Mucosa of rectum (tissue), 2 donors: ENCODE measurements around the gene EMC6.
A peak's percentile ranks its signal among the peaks of the same experiment; 100 is the strongest.

ENCODE experiments used
- H3K27ac ChIP-seq, 2 donors: one replicate each; pipeline ENCODE4 v1.7.0; 2013; ENCODE audit warnings: inconsistent platforms in 2 of 2, low read depth in 2 of 2, low read length in 2 of 2
- H3K27me3 ChIP-seq, 2 donors: one replicate each; pipeline ENCODE4 v1.7.0; 2013; ENCODE audit warnings: low read length in 2 of 2; ENCODE audit not compliant: control insufficient read depth in 2 of 2, insufficient read depth in 2 of 2
- H3K36me3 ChIP-seq, 2 donors: one replicate each; pipeline ENCODE4 v1.7.0; 2013; ENCODE audit warnings: low read length in 2 of 2; ENCODE audit not compliant: control insufficient read depth in 2 of 2, insufficient read depth in 2 of 2
- H3K4me1 ChIP-seq, 2 donors: one replicate each; pipeline ENCODE4 v1.7.0; 2013; ENCODE audit warnings: low read length in 2 of 2, mild to moderate bottlenecking in 1 of 2; ENCODE audit not compliant: control insufficient read depth in 2 of 2, insufficient read depth in 2 of 2
- H3K4me3 ChIP-seq, 2 donors: one replicate each; pipeline ENCODE4 v1.7.0; 2013; ENCODE audit warnings: low read length in 2 of 2
- H3K9ac ChIP-seq, 2 donors: one replicate each; pipeline ENCODE4 v1.7.0; 2013; ENCODE audit warnings: low read length in 2 of 2, low read depth in 1 of 2, mild to moderate bottlenecking in 1 of 2
- H3K9me3 ChIP-seq, 2 donors: one replicate each; pipeline ENCODE4 v1.7.0; 2013; ENCODE audit warnings: low read length in 2 of 2; ENCODE audit not compliant: control insufficient read depth in 2 of 2
- donor health status: healthy.
- donor health status: Normal muscosa, but diverticular disease.

The EMC6 gene

GRCh38 chr17:3668279-3669084 lies at the start of gene EMC6, which contains the start of gene TAX1BP3:
Gene EMC6 (plus strand): TSS chr17:3668812. CDS start chr17:3669147, 335 bp downstream.
Gene TAX1BP3 (minus strand): TSS chr17:3668578. CDS start chr17:3668526, 52 bp downstream.
- Histone ChIP-seq H3K9ac (peak within 1 kb of the TSS; percentile 96 to 98), H3K9me3 (no peaks in the 10 kb centered on the region), H3K4me3 (peak within 1 kb of the TSS; percentile 88 to 95), H3K27ac (peak within 1 kb of the TSS; percentile 99 to 100), H3K4me1 (peaks cover 19 to 25% of the 10 kb centered on the region in 2 donors), H3K27me3 (no peaks in the 10 kb centered on the region), H3K36me3 (peaks cover 18 to 21% of the 10 kb centered on the region in 2 donors)

GRCh38 chr17:3621146-3621720 lies 47.4 kb upstream of the EMC6 start:
- H3K36me3 ChIP-seq: peaks cover 52 to 59% of the 10 kb centered on the region in 2 donors

GRCh38 chr17:3622977-3623594 lies 45.5 kb upstream of the EMC6 start:
- no peaks in the 10 kb centered on the region for H3K27me3 ChIP-seq
- H3K9ac ChIP-seq: no peak overlapping the region
- H3K4me1 ChIP-seq: no peaks in the 10 kb centered on the region
- no peaks in the 10 kb centered on the region for H3K9me3 ChIP-seq
- no peak overlapping the region for H3K4me3 ChIP-seq
- peaks cover 50 to 63% of the 10 kb centered on the region in 2 donors for H3K36me3 ChIP-seq
- H3K27ac ChIP-seq: no peak overlapping the region

More at GRCh38 chr17:3621146-3621720, 47.4 kb upstream of the EMC6 start:
- Histone ChIP-seq H3K9me3 (no peaks in the 10 kb centered on the region), H3K4me3 (no peak overlapping the region), H3K4me1 (no peaks in the 10 kb centered on the region), H3K27ac (no peak overlapping the region), H3K27me3 (no peaks in the 10 kb centered on the region), H3K9ac (no peak overlapping the region)

GRCh38 chr17:3626831-3627768 lies 41.5 kb upstream of the EMC6 start:
- peaks cover 52 to 59% of the 10 kb centered on the region in 2 donors for H3K36me3 ChIP-seq
- H3K27ac ChIP-seq: no peak overlapping the region

GRCh38 chr17:3627769-3628167 lies 40.8 kb upstream of the EMC6 start:
- Histone ChIP-seq H3K27me3 (no peaks in the 10 kb centered on the region), H3K9ac (no peak overlapping the region), H3K4me1 (no peaks in the 10 kb centered on the region), H3K36me3 (peaks cover 55 to 58% of the 10 kb centered on the region in 2 donors), H3K27ac (no peak overlapping the region), H3K4me3 (no peak overlapping the region), H3K9me3 (no peaks in the 10 kb centered on the region)

More at GRCh38 chr17:3626831-3627768, 41.5 kb upstream of the EMC6 start:
- Histone ChIP-seq H3K9ac (no peak overlapping the region), H3K9me3 (no peaks in the 10 kb centered on the region), H3K27me3 (no peaks in the 10 kb centered on the region), H3K4me3 (no peak overlapping the region), H3K4me1 (no peaks in the 10 kb centered on the region)

GRCh38 chr17:3630781-3631180 lies 37.8 kb upstream of the EMC6 start:
- Histone ChIP-seq H3K4me3 (no peak overlapping the region), H3K27me3 (no peaks in the 10 kb centered on the region), H3K9me3 (no peaks in the 10 kb centered on the region), H3K27ac (no peak overlapping the region), H3K4me1 (peaks cover 0 to 4% of the 10 kb centered on the region in 2 donors), H3K36me3 (peaks cover 34 to 38% of the 10 kb centered on the region in 2 donors), H3K9ac (no peak overlapping the region)

- no peak overlapping the region for H3K9ac ChIP-seq
- no peak overlapping the region for H3K4me3 ChIP-seq
- peaks cover 2 to 10% of the 10 kb centered on the region in 2 donors for H3K4me1 ChIP-seq
- no peaks in the 10 kb centered on the region for H3K9me3 ChIP-seq
- no peak overlapping the region for H3K27ac ChIP-seq
- no peaks in the 10 kb centered on the region for H3K27me3 ChIP-seq
- H3K36me3 ChIP-seq: peaks cover 28 to 29% of the 10 kb centered on the region in 2 donors
Measured at GRCh38 chr17:3632287-3632686, 36.3 kb upstream of the EMC6 start.

- H3K9me3 ChIP-seq: no peaks in the 10 kb centered on the region
- peaks cover 5 to 6% of the 10 kb centered on the region in 2 donors for H3K36me3 ChIP-seq
- peak overlapping the region; percentile 79 to 90 for H3K9ac ChIP-seq
- peaks cover 2 to 10% of the 10 kb centered on the region in 2 donors for H3K4me1 ChIP-seq
- H3K27ac ChIP-seq: peak overlapping the region; percentile 95 to 99
- H3K4me3 ChIP-seq: peak overlapping the region; percentile 79 to 85
- H3K27me3 ChIP-seq: no peaks in the 10 kb centered on the region
Measured at GRCh38 chr17:3635474-3636153, 33.0 kb upstream of the EMC6 start.
